HEK293T (cell line): ENCODE measurements around the gene TTC6.

ENCODE experiments used
- CTCF ChIA-PET: fragments of 350-600 bp; formaldehyde crosslinking; extraction: SDS; loops from one replicate; lab custom pipeline; 2021; ENCODE audit warnings: antibody characterized with exemption, inconsistent platforms; lab: Yijun Ruan, JAX
- POLR2A ChIA-PET: fragments of 350-600 bp; formaldehyde crosslinking; extraction: SDS; loops from one replicate; lab custom pipeline; 2020; ENCODE audit warnings: antibody characterized with exemption, inconsistent platforms; lab: Yijun Ruan, JAX
- DNase-seq: peaks from one replicate; pipeline ENCODE4 v3.0.0; 2012; ENCODE audit warnings: mixed read lengths; ENCODE audit errors: extremely low spot score
- ARNT ChIP-seq: fragments of 450-650 bp; IDR thresholded peaks from 2 replicates; pipeline ENCODE4 v1.6.1; 2017; ENCODE audit warnings: mild to moderate bottlenecking
- BHLHE40 ChIP-seq: fragments of 450-650 bp; IDR thresholded peaks from 2 replicates; pipeline ENCODE4 v1.6.1; 2016; ENCODE audit warnings: mild to moderate bottlenecking, moderate library complexity, borderline replicate concordance
- CTBP1 ChIP-seq: fragments of 450-650 bp; IDR thresholded peaks from 2 replicates; pipeline ENCODE4 v1.6.1; 2016; ENCODE audit warnings: borderline replicate concordance
- ELF4 ChIP-seq: fragments of 450-650 bp; IDR thresholded peaks from 2 replicates; pipeline ENCODE4 v1.6.1; 2017; ENCODE audit warnings: antibody characterized with exemption
- FOXA1 ChIP-seq: fragments of 450-650 bp; IDR thresholded peaks from 2 replicates; pipeline ENCODE4 v1.6.1; 2016; ENCODE audit warnings: mild to moderate bottlenecking
- FOXK2 ChIP-seq: fragments of 450-650 bp; IDR thresholded peaks from 2 replicates; pipeline ENCODE4 v1.6.1; 2016; ENCODE audit warnings: mild to moderate bottlenecking
- FOXM1 ChIP-seq: fragments of 450-650 bp; IDR thresholded peaks from 2 replicates; pipeline ENCODE4 v1.6.1; 2017; ENCODE audit warnings: mild to moderate bottlenecking, borderline replicate concordance
- HDGF ChIP-seq: fragments of 450-650 bp; IDR thresholded peaks from 2 replicates; pipeline ENCODE4 v1.6.1; 2017; ENCODE audit warnings: antibody characterized with exemption, borderline replicate concordance
- L3MBTL2 ChIP-seq: fragments of 450-650 bp; conservative IDR thresholded peaks from 2 replicates; pipeline ENCODE4 v1.6.1; 2016; ENCODE audit warnings: mild to moderate bottlenecking
- LEF1 ChIP-seq: fragments of 450-650 bp; IDR thresholded peaks from 2 replicates; pipeline ENCODE4 v1.6.1; 2017; ENCODE audit warnings: mild to moderate bottlenecking, borderline replicate concordance
- NFRKB ChIP-seq: fragments of 450-650 bp; IDR thresholded peaks from 2 replicates; pipeline ENCODE4 v1.6.1; 2016; ENCODE audit warnings: mild to moderate bottlenecking, moderate library complexity
- PKNOX1 ChIP-seq: fragments of 450-650 bp; IDR thresholded peaks from 2 replicates; pipeline ENCODE4 v1.6.1; 2016
- SP1 ChIP-seq: fragments of 450-650 bp; IDR thresholded peaks from 2 replicates; pipeline ENCODE4 v1.6.1; 2017
- SUZ12 ChIP-seq: fragments of 450-650 bp; IDR thresholded peaks from 2 replicates; pipeline ENCODE4 v1.6.1; 2016; ENCODE audit warnings: mild to moderate bottlenecking
- TARDBP ChIP-seq: fragments of 450-650 bp; IDR thresholded peaks from 2 replicates; pipeline ENCODE4 v1.6.1; 2016
- ZNF384 ChIP-seq: fragments of 450-650 bp; IDR thresholded peaks from 2 replicates; pipeline ENCODE4 v1.6.1; 2016

The TTC6 gene

GRCh38 chr14:37571391-37571790 is 24.0 kb upstream of the TTC6 start:
- TF ChIP-seq SP1: no peak
- TF ChIP-seq LEF1: no peak
- TF ChIP-seq PKNOX1: no peak
- no peak for TF ChIP-seq FOXK2
- TF ChIP-seq ARNT: no peak
- TF ChIP-seq CTBP1: no peak
- no peak for TF ChIP-seq ELF4
- no peak for TF ChIP-seq NFRKB
- TF ChIP-seq BHLHE40: no peak
- TF ChIP-seq FOXM1: no peak
- TF ChIP-seq TARDBP: no peak
- no peak for TF ChIP-seq FOXA1
- DNase-seq: no peak
- ChIA-PET CTCF (no interaction called here), POLR2A (interaction anchor here (1.6 kb wide), 1 partner anchor 17 kb away, joined by 4 read pairs; no protein-coding TSS in a partner anchor)

GRCh38 chr14:37573356-37573755 is 22.1 kb upstream of the TTC6 start:
- POLR2A ChIA-PET: no interaction called here

GRCh38 chr14:37579274-37579673 is 16.2 kb upstream of the TTC6 start:
- ChIA-PET POLR2A (no interaction called here), CTCF (no interaction called here)
- no peak for TF ChIP-seq HDGF
- no peak for DNase-seq

More at GRCh38 chr14:37573356-37573755, 22.1 kb upstream of the TTC6 start:
- CTCF ChIA-PET: no interaction called here
- no peak for DNase-seq
- TF ChIP-seq SUZ12 (no peak), CTBP1 (0 out of 2 replicates have a peak, but pooled peaks have one; percentile 25)

DNA sequence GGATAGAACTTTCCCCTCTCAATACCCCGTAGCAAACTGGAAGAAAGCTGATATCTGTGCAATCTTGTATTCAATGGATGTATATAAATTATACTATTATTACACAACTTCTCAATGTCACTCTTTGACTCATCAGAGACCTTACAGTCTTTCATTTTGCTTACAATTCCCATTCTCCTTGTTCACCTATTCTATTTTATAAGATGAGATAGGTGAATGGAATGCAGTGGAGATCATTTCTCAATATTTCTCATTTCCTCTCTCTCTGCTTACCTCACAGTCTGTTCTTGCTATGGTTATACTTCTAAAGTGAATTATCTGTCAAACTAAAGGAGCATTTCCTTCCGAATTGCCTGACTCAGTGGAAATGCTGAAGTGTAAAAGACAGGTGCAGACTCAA is 15.3 kb upstream of the TTC6 start:
- ChIA-PET CTCF (no interaction called here), POLR2A (no interaction called here)
- TF ChIP-seq TARDBP (no peak), FOXA1 (no peak), SP1 (no peak), CTBP1 (no peak), L3MBTL2 (no peak), FOXM1 (no peak), HDGF (no peak), BHLHE40 (no peak), LEF1 (no peak), FOXK2 (no peak), ARNT (no peak), ELF4 (no peak), PKNOX1 (no peak), ZNF384 (no peak)
- no peak for DNase-seq

DNA sequence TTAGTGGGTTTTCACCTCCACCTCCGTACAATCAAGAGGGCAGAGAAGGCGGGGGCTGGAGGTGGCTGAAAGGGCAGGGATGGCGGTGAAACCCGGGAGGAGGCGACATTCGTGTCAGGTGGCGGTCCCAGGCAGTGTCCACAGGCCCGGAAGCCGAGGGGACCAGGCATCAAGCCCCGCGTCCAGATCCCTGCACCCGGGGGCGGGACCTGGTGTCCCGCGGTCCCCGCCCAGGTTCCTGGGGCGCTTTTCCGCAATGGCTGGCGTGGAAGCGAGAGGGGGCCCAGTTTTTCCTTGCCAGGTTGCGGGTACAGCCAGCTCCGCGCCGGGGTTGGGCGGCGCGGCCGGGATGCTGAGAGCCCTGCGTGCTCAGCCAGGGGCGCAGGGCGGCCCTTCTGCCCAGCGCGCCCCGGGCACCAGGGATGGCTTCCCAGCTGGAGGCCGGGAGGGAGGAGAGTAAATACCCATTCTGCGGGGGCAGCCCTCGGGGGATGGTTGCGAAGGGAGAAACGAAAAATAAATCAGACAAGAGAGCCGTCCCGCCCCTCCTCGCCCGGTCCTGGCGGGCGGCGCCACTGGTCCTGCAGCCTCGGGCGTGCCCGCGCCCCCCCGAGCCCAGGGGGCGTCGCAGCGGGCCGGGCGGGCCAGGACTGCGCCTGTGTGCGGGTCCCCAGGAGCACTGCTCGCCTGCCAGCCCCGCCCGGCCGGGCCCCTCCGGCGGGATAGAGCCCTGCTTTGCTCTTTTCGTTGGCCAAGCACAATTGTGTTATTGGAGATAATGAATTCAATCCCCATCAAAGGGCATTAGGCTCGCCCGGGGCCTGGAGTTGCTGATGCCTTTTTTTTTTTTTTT is 11.8 kb upstream of the TTC6 start:
- POLR2A ChIA-PET: interaction anchor here (1.6 kb wide), 1 partner anchor 411 kb away, joined by 3 read pairs; the partner anchor contains the start of gene SLC25A21
- CTCF ChIA-PET: no interaction called here
- TF ChIP-seq ZNF384: peak; percentile 39; the same call in 1 of the 2 replicates
- TF ChIP-seq FOXM1: no peak
- TF ChIP-seq LEF1: 0 out of 2 replicates have a peak, but pooled peaks have one; percentile 9
- TF ChIP-seq L3MBTL2: peak; percentile 46; the same call in 1 of the 2 replicates
- TF ChIP-seq PKNOX1: no peak
- DNase-seq: peak; percentile 41

- ChIA-PET CTCF (interaction anchor here (1.2 kb wide), 1 partner anchor 9 kb away, joined by 4 read pairs; no protein-coding TSS in a partner anchor), POLR2A (interaction anchor here (1.6 kb wide), 1 partner anchor 412 kb away, joined by 3 read pairs; the partner anchor contains the start of gene SLC25A21)
- TF ChIP-seq LEF1 (no peak), ARNT (no peak), NFRKB (no peak), FOXM1 (no peak), ZNF384 (no peak), FOXK2 (no peak), FOXA1 (no peak), L3MBTL2 (no peak), CTBP1 (no peak), PKNOX1 (no peak)
- DNase-seq: no peak
These were observed 11.0 kb upstream of the TTC6 start for GRCh38 chr14:37584211-37585100.
